NCI-H524 treated with DMSO at 0.1 percent for 48 hours (cell line): Measurements from ENCODE around the gene MRPS5.

Experiments used
- DNase-seq: peaks from one replicate; lab custom pipeline; 2025; lab: John Stamatoyannopoulos, UW

Gene MRPS5

GRCh38 chr2:95087379-95087778 lies 34.2 kb downstream of the MRPS5 start:
- no peak for DNase-seq

GRCh38 chr2:95086017-95086416 lies 35.6 kb downstream of the MRPS5 start:
- DNase-seq, result no peak

GRCh38 chr2:95082477-95082876 lies 39.1 kb downstream of the MRPS5 start:
- DNase-seq, result no peak

- DNase-seq, result no peak
These were observed 42.4 kb downstream of the MRPS5 start for GRCh38 chr2:95079199-95079683.

GRCh38 chr2:95077861-95078603 lies 43.6 kb downstream of the MRPS5 start:
- peak; percentile 88 for DNase-seq

- no peak for DNase-seq
These were observed 44.1 kb downstream of the MRPS5 start for GRCh38 chr2:95077530-95077825.

- DNase-seq, result peak; percentile 39
These were observed 44.7 kb downstream of the MRPS5 start for GRCh38 chr2:95076705-95077529.

- DNase-seq, result no peak
These were observed 46.0 kb downstream of the MRPS5 start for GRCh38 chr2:95075440-95076132.

GRCh38 chr2:95074663-95075439 lies 46.8 kb downstream of the MRPS5 start:
- no peak for DNase-seq

- DNase-seq, result no peak
These were observed 47.5 kb downstream of the MRPS5 start for GRCh38 chr2:95073856-95074662.

GRCh38 chr2:95072424-95072823 lies 49.2 kb downstream of the MRPS5 start:
- DNase-seq, result no peak

GRCh38 chr2:95071856-95072255 lies 49.8 kb downstream of the MRPS5 start:
- DNase-seq, result no peak

GRCh38 chr2:95069465-95069864 lies 52.1 kb downstream of the MRPS5 start:
- DNase-seq, result no peak

GRCh38 chr2:95068256-95068655 lies 53.4 kb downstream of the MRPS5 start:
- DNase-seq, result no peak

GRCh38 chr2:95063086-95063958 lies 58.3 kb downstream of the MRPS5 start:
- DNase-seq, result no peak

GRCh38 chr2:95062242-95063085 lies 59.1 kb downstream of the MRPS5 start:
- no peak for DNase-seq

GRCh38 chr2:95061601-95062183 lies 59.9 kb downstream of the MRPS5 start:
- no peak for DNase-seq

GRCh38 chr2:95061119-95061512 lies 60.5 kb downstream of the MRPS5 start:
- no peak for DNase-seq
